Chondrocyte (in vitro differentiated cells): ENCODE results near the gene DIRAS1. TPM values are rescaled to one million over a fixed set of nuclear protein-coding genes. Genes with fewer than 3 reads are reported as not detected.

Experiments used
- DNase-seq: peaks from one replicate; pipeline ENCODE4 v3.0.0; 2021; ENCODE audit warnings: mixed read lengths, low spot score
- H3K27ac Mint-ChIP-seq: one replicate; pipeline ENCODE4 v1.8.0; 2021; ENCODE audit warnings: mild to moderate bottlenecking, moderate library complexity, mixed read lengths; ENCODE audit not compliant: unreplicated experiment
- H3K27me3 Mint-ChIP-seq: 2 replicates; pipeline ENCODE4 v1.8.0; 2021; ENCODE audit warnings: low read depth, mixed read lengths
- H3K36me3 Mint-ChIP-seq: 2 replicates; pipeline ENCODE4 v1.8.0; 2021; ENCODE audit warnings: low read depth, mixed read lengths
- H3K4me1 Mint-ChIP-seq: 2 replicates; pipeline ENCODE4 v1.8.0; 2021; ENCODE audit warnings: low read depth, mild to moderate bottlenecking, mixed read lengths
- H3K4me3 Mint-ChIP-seq: one replicate; pipeline ENCODE4 v1.8.0; 2021; ENCODE audit warnings: mild to moderate bottlenecking, moderate library complexity, mixed read lengths; ENCODE audit not compliant: unreplicated experiment
- H3K9me3 Mint-ChIP-seq: 2 replicates; pipeline ENCODE4 v1.8.0; 2021; ENCODE audit warnings: low read depth, mixed read lengths
- CTCF ChIP-seq: fragments of 200-600 bp; sonication (generic); IDR thresholded peaks from 2 replicates; pipeline ENCODE4 v1.5.0; 2021; ENCODE audit warnings: antibody characterized with exemption, mild to moderate bottlenecking, moderate library complexity
- long read RNA-seq: library from polyadenylated mRNA; stranded (forward); transcript quantifications from one replicate; pipeline ENCODE4 v2.0.0, GENCODE V29; 2021
- total RNA-seq: library from RNA; stranded (reverse); gene quantifications from 3 replicates; pipeline ENCODE4 v1.2.1, GENCODE V29; 2021

Gene DIRAS1
- 14.1 to 20.9 TPM (median 20.2 TPM) in 3 replicates for total RNA-seq
- long read RNA-seq, transcript DIRAS1-201 (2 exons, 3,424 nt), result major isoform, 10 of 13 reads
- long read RNA-seq, partial matches to known transcripts, result 0 of 13 reads
- long read RNA-seq, other reads (novel, unspliced or antisense), result 3 of 13 reads

GRCh38 chr19:2720777-2721569 lies at the start of gene DIRAS1:
DIRAS1 (minus strand) TSS chr19:2721372; CDS start chr19:2717806, 3,566 bp downstream.
- H3K27ac Mint-ChIP-seq, result no peak within 1 kb of the TSS
- peaks cover under 1% of the 10 kb centered on the region for H3K9me3 Mint-ChIP-seq
- H3K27me3 Mint-ChIP-seq, result no peaks in the 10 kb centered on the region
- peaks cover 5% of the 10 kb centered on the region for H3K36me3 Mint-ChIP-seq
- H3K4me3 Mint-ChIP-seq, result peak within 1 kb of the TSS; percentile 62
- H3K4me1 Mint-ChIP-seq, result peaks cover 26% of the 10 kb centered on the region
- no peak for DNase-seq
- TF ChIP-seq CTCF, result no peak

- TF ChIP-seq CTCF, result no peak
- DNase-seq, result no peak
- Mint-ChIP-seq H3K36me3 (peaks cover 3% of the 10 kb centered on the region), H3K27me3 (no peaks in the 10 kb centered on the region), H3K9me3 (no peaks in the 10 kb centered on the region), H3K27ac (no peak overlapping the region), H3K4me3 (no peak overlapping the region), H3K4me1 (peaks cover 7% of the 10 kb centered on the region)
These were observed 49.2 kb upstream of the DIRAS1 start for GRCh38 chr19:2770055-2771013.

GRCh38 chr19:2769218-2769617 lies 48.0 kb upstream of the DIRAS1 start:
- peaks cover 2% of the 10 kb centered on the region for H3K4me1 Mint-ChIP-seq
- no peaks in the 10 kb centered on the region for H3K9me3 Mint-ChIP-seq
- H3K27me3 Mint-ChIP-seq, result no peaks in the 10 kb centered on the region
- TF ChIP-seq CTCF, result no peak
- H3K27ac Mint-ChIP-seq, result no peak overlapping the region
- H3K36me3 Mint-ChIP-seq, result peaks cover 2% of the 10 kb centered on the region
- no peak for DNase-seq
- H3K4me3 Mint-ChIP-seq, result no peak overlapping the region

GRCh38 chr19:2768365-2769132 lies 47.4 kb upstream of the DIRAS1 start:
- DNase-seq, result no peak
- H3K4me1 Mint-ChIP-seq, result peaks cover 2% of the 10 kb centered on the region
- H3K4me3 Mint-ChIP-seq, result no peak overlapping the region
- no peak overlapping the region for H3K27ac Mint-ChIP-seq
- no peaks in the 10 kb centered on the region for H3K27me3 Mint-ChIP-seq
- H3K9me3 Mint-ChIP-seq, result no peaks in the 10 kb centered on the region
- TF ChIP-seq CTCF, result no peak
- H3K36me3 Mint-ChIP-seq, result peaks cover 2% of the 10 kb centered on the region
